Activated B cell treated with CpG ODN at 0.5 μM for 24 hours (primary cell): ENCODE measurements around the gene TMX3. TPM values are rescaled to one million over a fixed set of nuclear protein-coding genes. Genes with fewer than 3 reads are reported as not detected.

Experiments
- ATAC-seq: fragments of 200-7000 bp; cut with Tn5 transposase; one replicate; pipeline ENCODE4 v1.10.0; 2021; ENCODE audit warnings: low read depth, mild to moderate bottlenecking, moderate library complexity
- CTCF ChIA-PET: fragments of 350-600 bp; sonication (Branson Sonifier 250); formaldehyde crosslinking; loops from one replicate; lab custom pipeline; 2021; ENCODE audit warnings: antibody characterized with exemption; lab: Charles Lee
- POLR2A ChIA-PET: fragments of 350-600 bp; sonication (Branson Sonifier 250); formaldehyde crosslinking; loops from one replicate; lab custom pipeline; 2021; ENCODE audit warnings: antibody characterized with exemption; lab: Charles Lee
- DNase-seq: peaks from one replicate; pipeline ENCODE4 v3.0.0; 2022
- H3K27ac Mint-ChIP-seq: one replicate; pipeline ENCODE4 v1.8.0; 2020; ENCODE audit warnings: mixed read lengths
- H3K27me3 Mint-ChIP-seq: one replicate; pipeline ENCODE4 v1.8.0; 2021; ENCODE audit warnings: mixed read lengths
- H3K36me3 Mint-ChIP-seq: one replicate; pipeline ENCODE4 v1.8.0; 2021; ENCODE audit warnings: low read depth, mixed read lengths
- H3K4me1 Mint-ChIP-seq: one replicate; pipeline ENCODE4 v1.8.0; 2021; ENCODE audit warnings: mixed read lengths
- H3K4me3 Mint-ChIP-seq: one replicate; pipeline ENCODE4 v1.8.0; 2020; ENCODE audit warnings: mild to moderate bottlenecking, mixed read lengths
- H3K9me3 Mint-ChIP-seq: one replicate; pipeline ENCODE4 v1.8.0; 2020; ENCODE audit warnings: mixed read lengths
- CTCF ChIP-seq: fragments of 200-600 bp; IDR thresholded peaks from one replicate; pipeline ENCODE4 v1.8.0; 2022; ENCODE audit warnings: antibody characterized with exemption, mild to moderate bottlenecking
- intact Hi-C: fragments of 100-400 bp; cut with micrococcal nuclease; formaldehyde crosslinking; loops from one replicate; pipeline ENCODE4 v1.15.1; 2024
- total RNA-seq: library from RNA; stranded (reverse); gene quantifications from 2 replicates; pipeline ENCODE4 v1.2.3, GENCODE V29; 2022

TMX3 gene
- total RNA-seq, 1 donor from 2014 or later = 59.9 TPM

GRCh38 chr18:68713796-68714195 is 1.1 kb downstream of the TMX3 start:
- Mint-ChIP-seq H3K27me3 (no peaks in the 10 kb centered on the region), H3K9me3 (no peaks in the 10 kb centered on the region), H3K36me3 (peaks cover 46% of the 10 kb centered on the region), H3K4me3 (peak overlapping the region; percentile 95), H3K4me1 (peaks cover 35% of the 10 kb centered on the region), H3K27ac (peak overlapping the region; percentile 16)
- TF ChIP-seq CTCF = no peak
- intact Hi-C loops = loop anchor here (1.0 to 10.0 kb wide), 2 partner anchors 1197 to 1371 kb away; partner anchors contain the start of gene DSEL
- no peak for DNase-seq
- ATAC-seq = no peak
- ChIA-PET POLR2A (no interaction called here), CTCF (no interaction called here)

- no peak for TF ChIP-seq CTCF
- intact Hi-C loops = loop anchor here (10.0 kb wide), 1 partner anchor 1372 kb away; no protein-coding TSS in a partner anchor
- POLR2A ChIA-PET = no interaction called here
Measured at GRCh38 chr18:68713131-68713530, 1.8 kb downstream of the TMX3 start.

GRCh38 chr18:68707646-68708045 is 7.3 kb downstream of the TMX3 start:
- no peak for DNase-seq
- intact Hi-C loops = no loop called here
- ChIA-PET POLR2A (no interaction called here), CTCF (no interaction called here)
- peaks cover 12% of the 10 kb centered on the region for H3K4me1 Mint-ChIP-seq
- H3K27ac Mint-ChIP-seq = no peak overlapping the region
- peaks cover 79% of the 10 kb centered on the region for H3K36me3 Mint-ChIP-seq
- H3K9me3 Mint-ChIP-seq = no peaks in the 10 kb centered on the region
- ATAC-seq = no peak
- no peak overlapping the region for H3K4me3 Mint-ChIP-seq
- no peak for TF ChIP-seq CTCF
- no peaks in the 10 kb centered on the region for H3K27me3 Mint-ChIP-seq

More at GRCh38 chr18:68713131-68713530, 1.8 kb downstream of the TMX3 start:
- Mint-ChIP-seq H3K27me3 (no peaks in the 10 kb centered on the region), H3K36me3 (peaks cover 50% of the 10 kb centered on the region), H3K27ac (peak overlapping the region; percentile 24), H3K4me3 (peak overlapping the region; percentile 67), H3K9me3 (no peaks in the 10 kb centered on the region), H3K4me1 (peaks cover 35% of the 10 kb centered on the region)
- ATAC-seq (no peak), DNase-seq (no peak)
- CTCF ChIA-PET = no interaction called here

- Mint-ChIP-seq H3K4me1 (peaks cover 5% of the 10 kb centered on the region), H3K27ac (no peak overlapping the region), H3K9me3 (no peaks in the 10 kb centered on the region), H3K4me3 (no peak overlapping the region), H3K36me3 (peaks cover 76% of the 10 kb centered on the region), H3K27me3 (no peaks in the 10 kb centered on the region)
- ATAC-seq = no peak
- ChIA-PET POLR2A (no interaction called here), CTCF (no interaction called here)
- intact Hi-C loops = no loop called here
- TF ChIP-seq CTCF = no peak
- DNase-seq = no peak
Measured at GRCh38 chr18:68705119-68705518, 9.8 kb downstream of the TMX3 start.

- Mint-ChIP-seq H3K27me3 (no peaks in the 10 kb centered on the region), H3K36me3 (peaks cover 75% of the 10 kb centered on the region), H3K4me1 (peaks cover 5% of the 10 kb centered on the region), H3K9me3 (no peaks in the 10 kb centered on the region), H3K4me3 (no peak overlapping the region), H3K27ac (no peak overlapping the region)
- ChIA-PET POLR2A (no interaction called here), CTCF (no interaction called here)
- ATAC-seq (no peak), DNase-seq (no peak)
- TF ChIP-seq CTCF = no peak
- intact Hi-C loops = no loop called here
Measured at GRCh38 chr18:68703326-68703725, 11.6 kb downstream of the TMX3 start.
